ENCODE results near the gene GPI.
"Not testable (repeated sequence)": the region's sequence is repeated elsewhere in the genome, so short reads cannot be mapped to it uniquely, and the experiment has no call there.

The GPI gene

DNA sequence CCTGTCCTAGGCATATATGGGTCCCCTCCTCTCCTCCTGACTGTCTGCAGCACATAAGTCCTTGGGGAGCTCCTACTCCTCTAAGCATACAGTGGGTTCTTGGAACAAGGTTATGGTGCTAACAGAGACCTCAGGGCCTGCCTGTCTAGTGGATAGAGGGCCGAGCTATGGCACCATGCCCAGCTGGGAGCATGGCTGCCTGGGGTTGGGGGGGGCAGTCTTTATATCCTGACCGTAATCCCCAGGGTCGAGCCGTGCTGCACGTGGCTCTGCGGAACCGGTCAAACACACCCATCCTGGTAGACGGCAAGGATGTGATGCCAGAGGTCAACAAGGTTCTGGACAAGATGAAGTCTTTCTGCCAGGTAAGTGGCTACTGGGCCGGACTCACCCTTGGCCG is 3.3 kb downstream of the GPI start:
- no peak for DNase-seq (ENCODE audit: low read depth)

DNA sequence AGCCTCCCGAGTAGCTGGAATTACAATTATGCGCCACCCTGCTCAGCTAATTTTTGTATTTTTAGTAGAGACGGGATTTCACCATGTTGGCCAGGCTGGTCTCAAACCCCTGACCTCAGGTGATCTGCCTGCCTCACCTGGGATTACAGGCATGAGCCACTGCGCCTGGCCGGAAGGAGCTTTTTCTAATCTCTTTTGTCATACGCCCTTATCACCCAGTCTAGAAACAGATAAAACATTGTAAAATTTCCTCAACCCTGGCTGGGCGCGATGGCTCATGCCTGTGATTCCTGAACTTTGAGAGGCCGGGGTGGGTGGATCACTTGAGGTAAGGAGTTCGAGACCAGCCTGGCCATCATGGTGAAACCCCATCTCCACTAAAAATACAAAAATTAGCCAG is 4.2 kb downstream of the GPI start:
- DNase-seq (ENCODE audit: low read depth): not testable (repeated sequence)

DNA sequence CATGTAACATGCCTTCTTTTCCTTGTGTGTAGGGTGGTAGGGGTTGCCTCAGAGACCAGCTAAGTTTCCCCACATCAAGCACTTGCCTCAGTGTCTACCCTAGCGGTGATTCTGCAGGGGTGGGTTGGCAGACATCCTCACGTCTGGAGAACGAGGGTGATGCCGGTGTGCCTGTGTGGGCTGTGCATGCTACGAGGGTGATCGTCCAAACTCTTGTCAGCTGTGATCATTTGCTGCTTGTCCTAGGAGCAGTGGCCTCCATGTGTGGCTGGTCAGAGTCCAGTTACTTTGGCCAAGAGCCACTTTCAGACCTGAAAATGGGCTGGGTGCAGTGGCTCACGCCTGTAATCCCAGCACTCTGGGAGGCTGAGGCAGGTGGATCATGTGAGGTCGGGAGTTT is 5.1 kb downstream of the GPI start:
- DNase-seq (ENCODE audit: low read depth): no peak

DNA sequence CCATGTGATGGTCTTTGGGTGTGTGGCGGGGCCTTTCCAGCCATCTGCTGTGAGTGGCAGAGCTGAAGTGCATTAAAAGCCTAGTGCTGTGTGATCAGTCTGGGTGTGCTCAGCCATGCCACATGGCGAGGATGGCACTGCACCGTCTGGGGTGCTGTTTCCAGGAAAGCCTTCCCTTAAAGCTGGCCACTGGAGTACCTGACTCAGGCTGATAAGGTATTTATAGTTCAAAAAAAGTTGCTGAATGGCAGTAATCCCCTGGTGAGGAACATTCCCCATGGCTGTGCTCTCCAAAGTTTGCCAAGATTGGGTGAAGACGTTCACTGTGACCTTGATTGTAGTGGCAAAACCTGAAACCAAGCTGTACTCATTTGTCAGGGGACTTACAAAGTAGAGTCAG is 6.0 kb downstream of the GPI start:
- no peak for DNase-seq (ENCODE audit: low read depth)

DNA sequence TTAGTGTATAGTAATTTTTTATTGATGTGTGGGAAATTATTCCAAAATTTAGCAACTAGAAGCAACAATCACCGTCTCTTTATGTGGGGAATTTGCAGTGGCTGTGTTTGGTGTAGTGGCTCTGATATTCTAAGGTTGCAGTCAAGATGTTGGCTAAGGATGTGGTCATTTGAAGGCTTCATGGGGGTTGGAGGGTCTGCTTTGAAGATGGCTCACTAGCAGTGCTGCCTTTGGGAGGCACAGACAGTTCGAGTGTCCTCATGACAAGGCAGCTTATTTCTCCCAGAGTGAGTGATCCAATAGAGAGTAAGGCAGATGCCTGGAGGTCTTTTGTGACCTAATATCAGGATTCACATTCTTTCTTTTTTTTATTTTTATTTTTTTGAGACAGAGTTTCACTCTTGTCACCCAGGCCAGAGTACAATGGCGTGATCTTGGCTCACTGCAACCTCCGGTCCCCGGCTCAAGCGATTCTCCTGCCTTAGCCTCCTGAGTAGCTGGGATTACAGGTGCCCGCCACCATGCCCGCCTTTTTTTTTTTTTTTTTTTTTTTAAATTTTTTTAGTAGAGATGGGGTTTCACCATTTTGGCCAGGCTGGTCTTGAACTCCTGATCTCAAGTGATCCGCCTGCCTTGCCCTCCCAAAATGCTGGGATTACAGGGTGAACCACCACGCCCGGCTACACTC is 8.7 kb downstream of the GPI start:
- DNase-seq (ENCODE audit: low read depth): no peak

DNA sequence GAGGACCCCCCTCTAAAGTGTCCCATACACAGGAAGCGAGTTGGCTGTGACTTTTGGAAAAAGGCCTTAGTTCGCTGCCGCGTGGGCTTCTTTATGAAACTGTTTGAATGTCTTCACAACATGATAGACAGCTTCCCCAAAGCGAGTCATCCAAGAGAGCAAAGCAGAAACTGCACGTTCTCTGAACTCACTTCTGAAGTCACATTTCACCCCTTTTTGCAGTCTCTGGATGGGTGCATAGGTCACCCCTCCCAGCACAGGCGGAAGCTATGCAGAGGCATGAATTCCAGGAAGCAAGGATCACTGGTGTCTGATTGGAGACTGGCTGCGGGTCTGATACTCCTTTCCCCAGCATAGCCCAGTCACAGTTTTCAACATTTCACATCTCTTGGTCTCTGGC is 10.6 kb downstream of the GPI start:
- DNase-seq (ENCODE audit: low read depth): no peak

DNA sequence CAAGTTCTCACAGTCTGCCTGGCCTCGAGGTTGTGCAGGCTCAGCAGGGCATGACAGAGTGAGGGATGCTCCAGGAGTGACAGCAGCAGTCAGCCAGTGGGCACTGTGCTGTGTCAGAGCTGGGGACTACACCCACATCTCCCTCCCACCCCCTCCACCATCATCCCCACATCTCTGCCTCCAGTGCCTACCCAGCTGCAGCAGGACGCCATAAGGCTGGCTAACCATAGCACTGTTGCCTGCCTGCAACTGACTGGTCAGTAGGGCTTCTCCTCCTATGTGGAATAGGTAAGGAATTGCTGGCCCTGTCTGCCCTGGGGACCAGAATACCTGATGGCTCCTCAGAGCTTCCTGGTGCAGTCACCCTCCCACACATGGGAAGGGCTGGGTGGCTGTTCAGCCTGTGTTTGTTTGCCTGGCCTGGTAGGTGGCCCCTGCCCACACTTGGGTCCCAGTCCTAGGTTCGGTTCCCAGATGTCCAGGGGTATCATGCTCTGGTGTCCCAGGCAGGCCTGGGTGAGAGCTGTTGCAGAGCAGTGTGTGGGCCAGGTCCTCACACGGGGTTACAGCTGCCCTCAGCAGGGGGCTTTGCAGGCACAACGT is 15.7 kb downstream of the GPI start:
- no peak for DNase-seq (ENCODE audit: low read depth)

DNA sequence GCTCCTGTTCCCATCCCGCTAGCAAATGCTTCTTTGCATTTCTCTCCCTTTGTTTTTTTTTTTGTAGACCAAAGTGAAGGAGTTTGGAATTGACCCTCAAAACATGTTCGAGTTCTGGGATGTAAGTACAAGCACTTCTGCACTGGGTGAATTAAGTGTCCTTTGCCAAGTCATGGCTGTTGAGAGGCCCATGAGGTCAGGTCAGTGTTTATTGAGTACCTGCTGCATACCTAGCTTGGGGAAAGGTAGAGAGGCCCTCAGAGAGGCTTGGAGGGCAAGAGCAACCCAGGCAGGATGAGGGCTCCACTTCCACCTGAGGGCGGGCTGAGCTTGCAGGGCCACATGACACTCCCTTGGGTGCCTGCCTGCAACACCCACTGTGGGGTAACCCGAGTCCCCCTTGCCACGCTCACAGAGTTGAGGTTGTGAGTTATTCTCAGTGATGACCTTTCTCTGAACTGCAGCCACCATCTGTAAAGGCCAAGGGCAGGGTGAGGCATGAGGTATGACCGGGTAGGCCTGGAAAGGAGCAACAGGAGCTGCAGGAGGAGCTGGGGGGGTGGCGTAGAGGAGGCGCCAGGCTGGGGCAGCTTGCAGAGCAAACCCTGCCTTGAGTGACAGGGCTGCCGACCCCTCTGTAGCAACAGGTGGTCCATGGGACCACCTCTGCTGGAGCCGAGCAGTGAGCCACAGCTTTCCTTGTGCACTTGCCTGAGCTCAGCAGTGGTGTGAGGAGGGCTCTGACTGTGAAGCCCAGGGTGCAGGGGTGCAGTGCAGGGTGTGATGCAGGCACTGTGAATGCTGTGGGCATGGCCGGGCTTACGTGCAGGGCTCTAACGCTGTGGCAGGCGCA is 16.6 kb downstream of the GPI start:
- no peak for DNase-seq (ENCODE audit: low read depth)

DNA sequence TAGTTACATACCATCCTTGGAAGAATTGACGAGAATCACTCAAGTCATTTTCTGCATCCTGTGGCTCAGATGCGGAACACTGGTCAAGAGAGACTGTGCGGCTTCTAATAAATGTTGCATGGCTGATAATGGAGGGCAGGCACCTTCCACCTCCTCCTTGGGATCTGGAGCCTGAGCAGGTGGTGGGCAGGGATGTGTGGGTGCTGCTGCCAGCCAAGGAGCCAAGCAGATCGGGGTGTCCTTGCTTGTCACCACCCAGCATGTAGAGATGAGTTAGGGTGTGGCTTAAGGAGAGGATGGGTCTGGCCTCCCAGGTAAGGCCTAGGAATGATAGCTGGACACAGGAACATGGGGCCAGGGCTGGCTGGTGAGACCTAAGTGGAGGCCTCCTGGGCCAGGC is 17.5 kb downstream of the GPI start:
- DNase-seq (ENCODE audit: low read depth): no peak

DNA sequence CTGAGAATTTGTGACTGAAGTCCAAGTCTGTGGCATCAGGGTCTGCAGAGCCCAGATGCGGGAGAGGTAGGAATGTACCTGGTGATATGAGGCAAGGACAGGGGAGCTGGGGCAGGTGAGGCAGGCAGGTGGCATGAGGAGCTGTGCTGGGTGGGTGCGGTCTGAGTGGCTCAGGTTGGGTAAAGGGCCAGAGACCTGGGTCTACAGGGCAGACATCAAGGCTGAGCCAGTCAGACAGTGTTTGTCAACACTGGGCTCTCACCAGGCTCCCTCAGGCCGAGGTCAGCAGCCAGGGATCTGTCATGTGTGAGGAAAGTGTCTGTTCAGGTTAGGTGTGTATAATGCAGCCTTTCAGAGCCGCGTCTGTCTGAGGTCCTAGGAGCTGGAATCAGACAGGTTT is 18.6 kb downstream of the GPI start:
- DNase-seq (ENCODE audit: low read depth): no peak

DNA sequence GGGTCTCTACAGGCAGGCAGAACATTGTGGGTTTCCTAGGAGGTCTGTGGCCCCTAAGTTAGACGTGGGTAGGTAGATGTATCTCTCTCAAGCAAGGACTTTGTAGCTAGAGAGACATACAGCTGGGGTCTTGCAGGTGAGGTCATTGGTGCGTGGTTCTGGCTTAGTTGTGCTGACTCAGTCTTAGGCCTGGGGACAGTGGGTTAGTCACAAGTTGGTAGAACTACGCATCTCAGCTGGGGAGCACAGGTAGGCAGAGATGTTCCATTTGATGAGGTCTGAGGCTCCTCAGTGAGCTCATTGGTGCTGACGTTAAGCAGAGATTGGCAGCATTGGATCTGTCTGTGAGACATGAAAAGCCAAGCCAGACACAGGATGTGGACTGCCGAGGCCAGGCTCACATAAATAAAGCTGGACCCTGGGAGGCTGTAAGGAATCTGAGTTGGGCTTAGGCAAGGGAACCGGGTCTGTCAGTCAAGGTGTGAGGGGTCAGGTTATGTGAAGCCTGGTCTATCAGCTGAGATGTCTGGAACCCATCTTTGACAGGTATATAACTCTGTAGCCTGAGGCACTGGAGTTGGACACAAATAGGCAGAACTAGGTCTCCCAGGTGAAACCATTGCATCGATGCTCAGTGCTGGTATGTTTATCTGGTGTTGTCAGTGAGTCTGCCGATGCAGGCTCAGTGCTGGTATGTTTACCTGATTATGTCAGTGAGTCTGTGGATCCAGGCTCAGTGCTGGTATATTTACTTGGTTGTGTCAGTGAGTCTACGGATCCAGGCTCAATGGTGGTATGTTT is 21.8 kb downstream of the GPI start:
- DNase-seq (ENCODE audit: low read depth): no peak

DNA sequence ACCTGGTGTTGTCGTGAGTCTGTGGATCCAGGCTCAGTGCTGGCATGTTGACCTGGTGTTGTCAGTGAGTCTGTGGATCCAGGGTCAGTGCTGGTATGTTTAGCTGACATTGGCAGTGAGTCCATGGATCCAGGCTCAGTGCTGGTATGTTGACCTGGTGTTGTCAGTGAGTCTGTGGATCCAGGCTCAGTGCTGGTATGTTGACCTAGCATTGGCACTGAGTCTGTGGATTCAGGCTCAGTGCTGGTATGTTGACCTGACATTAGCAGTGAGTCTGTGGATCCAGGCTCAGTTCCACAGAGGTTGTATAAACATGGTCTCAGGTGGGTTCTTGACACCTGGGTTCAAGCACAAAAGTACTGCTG is 22.4 kb downstream of the GPI start:
- DNase-seq (ENCODE audit: low read depth): no peak

DNA sequence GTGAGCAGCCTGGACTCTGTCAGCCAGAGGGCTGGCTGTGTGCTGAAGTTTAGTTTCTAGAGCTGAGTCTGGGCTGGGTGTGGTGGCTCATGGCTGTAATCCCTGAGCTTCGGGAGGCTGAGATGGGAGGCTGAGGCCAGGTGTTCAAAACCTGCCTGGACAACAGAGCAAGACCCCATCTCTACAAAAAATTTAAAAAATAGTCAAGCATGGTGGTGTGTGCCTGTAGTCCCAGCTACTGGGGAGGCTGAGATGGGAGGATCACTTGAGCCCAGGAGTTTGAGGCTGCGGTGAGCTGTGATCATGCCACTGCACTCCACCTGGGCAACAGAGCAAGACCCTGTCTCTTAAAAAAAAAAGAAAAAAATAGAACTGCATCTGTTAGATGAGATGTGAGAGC is 23.7 kb downstream of the GPI start:
- DNase-seq (ENCODE audit: low read depth): not testable (repeated sequence)

DNA sequence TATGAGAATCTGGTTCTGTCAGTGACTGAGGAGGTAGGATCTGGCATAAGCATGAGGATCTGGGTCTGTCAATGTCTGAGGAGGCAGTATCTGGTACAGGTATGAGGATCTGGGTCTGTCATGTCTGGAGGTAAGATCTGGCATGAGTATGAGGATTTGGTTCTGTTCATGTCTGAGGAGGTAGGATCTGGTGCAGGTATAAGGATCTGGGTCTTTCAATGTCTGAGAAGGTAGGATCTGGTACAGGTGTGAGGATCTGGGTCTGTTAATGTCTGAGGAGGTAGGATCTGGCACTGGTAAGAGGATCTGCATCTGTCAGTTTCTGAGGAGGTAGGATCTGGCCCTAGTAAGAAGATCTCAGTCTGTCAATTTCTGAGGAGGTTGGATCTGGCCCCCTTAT is 26.8 kb downstream of the GPI start:
- DNase-seq (ENCODE audit: low read depth): no peak

DNA sequence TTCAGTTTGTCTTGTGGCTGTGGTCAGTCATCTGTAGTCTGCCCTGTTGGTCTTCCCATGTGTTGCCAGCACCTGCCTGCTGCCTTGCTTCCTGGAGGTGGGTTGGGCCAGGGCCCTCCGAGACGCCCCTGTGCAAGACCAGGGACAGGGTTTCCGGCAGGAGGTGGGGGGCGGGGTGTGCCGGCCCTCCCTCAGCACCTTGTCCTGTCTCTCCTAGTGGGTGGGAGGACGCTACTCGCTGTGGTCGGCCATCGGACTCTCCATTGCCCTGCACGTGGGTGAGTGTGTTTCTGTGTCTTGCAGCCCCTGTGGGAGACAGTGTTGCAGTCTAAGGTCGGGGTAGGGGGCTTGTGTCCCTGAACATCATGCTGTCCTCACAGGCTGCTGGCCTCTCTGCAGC is 28.0 kb downstream of the GPI start:
- no peak for DNase-seq (ENCODE audit: low read depth)

DNA sequence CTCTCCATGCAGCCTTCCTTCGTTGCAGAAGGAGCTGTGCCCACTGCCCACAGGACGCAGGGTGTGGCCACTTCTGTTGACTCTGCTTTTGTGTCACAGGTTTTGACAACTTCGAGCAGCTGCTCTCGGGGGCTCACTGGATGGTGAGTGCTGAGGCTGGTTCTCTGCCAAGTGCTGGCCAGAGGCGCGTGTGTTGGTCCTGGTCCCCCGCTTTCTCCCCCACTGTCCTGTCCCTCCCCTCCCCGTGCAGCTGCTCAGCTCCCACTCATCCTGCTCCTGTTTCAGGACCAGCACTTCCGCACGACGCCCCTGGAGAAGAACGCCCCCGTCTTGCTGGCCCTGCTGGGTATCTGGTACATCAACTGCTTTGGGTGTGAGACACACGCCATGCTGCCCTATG is 28.6 kb downstream of the GPI start:
- DNase-seq (ENCODE audit: low read depth): no peak

DNA sequence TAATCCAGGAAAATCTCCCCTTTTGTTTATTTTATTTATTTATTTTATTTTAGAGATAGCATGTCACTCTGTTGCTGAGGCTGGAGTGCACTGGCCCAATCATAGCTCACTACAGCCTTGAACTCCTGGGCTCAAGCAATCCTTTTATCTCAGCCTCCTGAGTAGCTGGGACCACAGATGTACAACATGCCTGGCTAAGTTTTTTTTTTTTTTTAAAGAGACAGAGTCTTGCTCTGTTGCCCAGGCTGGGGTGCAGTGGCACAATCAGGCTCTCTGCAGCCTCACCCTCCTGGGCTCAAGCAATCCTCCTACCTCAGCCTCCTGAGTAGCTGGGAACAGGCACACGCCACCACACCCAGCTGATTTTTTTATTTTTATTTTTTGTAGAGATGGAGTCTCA is 32.9 kb downstream of the GPI start:
- DNase-seq (ENCODE audit: low read depth): no peak

DNA sequence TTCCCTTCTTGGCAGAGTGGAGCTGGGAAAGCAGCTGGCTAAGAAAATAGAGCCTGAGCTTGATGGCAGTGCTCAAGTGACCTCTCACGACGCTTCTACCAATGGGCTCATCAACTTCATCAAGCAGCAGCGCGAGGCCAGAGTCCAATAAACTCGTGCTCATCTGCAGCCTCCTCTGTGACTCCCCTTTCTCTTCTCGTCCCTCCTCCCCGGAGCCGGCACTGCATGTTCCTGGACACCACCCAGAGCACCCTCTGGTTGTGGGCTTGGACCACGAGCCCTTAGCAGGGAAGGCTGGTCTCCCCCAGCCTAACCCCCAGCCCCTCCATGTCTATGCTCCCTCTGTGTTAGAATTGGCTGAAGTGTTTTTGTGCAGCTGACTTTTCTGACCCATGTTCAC is 34.9 kb downstream of the GPI start:
- no peak for DNase-seq (ENCODE audit: low read depth)

DNA sequence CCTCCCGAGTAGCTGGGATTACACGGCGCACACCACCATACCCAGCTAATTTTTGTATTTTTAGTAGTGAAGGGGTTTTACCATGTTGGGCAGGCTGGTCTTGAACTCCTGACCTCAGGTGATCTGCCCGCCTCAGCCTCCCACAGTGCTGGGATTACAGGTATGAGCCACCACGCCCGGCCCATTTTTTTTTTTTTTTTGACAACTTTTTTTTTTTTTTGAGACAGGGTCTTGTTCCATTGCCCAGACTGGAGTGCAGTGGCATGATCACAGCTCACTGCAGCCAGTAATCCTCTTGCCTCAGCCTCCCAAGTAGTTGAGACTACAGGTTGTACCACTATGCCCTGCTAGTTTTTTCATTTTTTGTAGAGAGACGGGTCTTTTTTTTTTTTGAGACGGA is 35.8 kb downstream of the GPI start:
- not testable (repeated sequence) for DNase-seq (ENCODE audit: low read depth)

DNA sequence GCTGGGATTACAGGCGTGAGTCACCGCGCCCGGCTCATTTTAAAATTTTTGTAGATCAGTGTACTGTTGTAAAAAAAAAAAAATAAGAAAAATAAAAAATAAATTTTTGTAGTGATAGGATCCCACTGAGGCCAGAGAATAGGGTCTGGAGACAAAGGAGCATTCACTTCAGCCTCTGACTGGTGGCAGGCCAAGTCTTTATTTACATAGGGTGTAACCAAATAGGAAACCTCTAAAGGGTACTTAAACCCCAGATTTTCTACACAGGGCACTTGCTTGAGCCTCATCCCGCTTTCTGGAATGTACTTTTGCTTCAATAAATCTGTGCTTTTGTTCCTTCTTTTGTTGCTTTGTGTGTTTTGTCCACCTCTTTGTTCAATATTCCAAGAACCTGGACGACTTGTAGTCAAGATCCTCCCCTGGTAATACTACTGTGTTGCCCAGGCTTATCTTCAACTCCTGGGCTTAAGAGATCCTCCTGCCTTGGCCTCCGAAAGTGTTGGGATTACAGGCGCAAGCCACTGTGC is 37.1 kb downstream of the GPI start:
- DNase-seq (ENCODE audit: low read depth): no peak

DNA sequence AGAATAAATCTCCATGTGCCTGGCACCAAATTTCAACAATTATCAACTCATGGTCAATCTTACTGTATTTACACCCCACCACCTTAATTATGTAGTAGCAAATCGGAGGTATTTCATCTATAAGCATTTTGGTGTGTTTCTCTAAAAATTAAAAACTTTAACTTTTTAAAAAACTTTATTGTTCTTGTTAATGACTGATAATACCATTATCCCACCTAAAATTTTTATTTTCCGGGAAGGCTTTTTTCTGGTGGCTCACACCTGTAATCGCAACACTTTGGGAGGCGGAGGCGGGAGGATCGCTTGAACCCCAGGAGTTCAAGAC is 38.8 kb downstream of the GPI start:
- no peak for DNase-seq (ENCODE audit: low read depth)

DNA sequence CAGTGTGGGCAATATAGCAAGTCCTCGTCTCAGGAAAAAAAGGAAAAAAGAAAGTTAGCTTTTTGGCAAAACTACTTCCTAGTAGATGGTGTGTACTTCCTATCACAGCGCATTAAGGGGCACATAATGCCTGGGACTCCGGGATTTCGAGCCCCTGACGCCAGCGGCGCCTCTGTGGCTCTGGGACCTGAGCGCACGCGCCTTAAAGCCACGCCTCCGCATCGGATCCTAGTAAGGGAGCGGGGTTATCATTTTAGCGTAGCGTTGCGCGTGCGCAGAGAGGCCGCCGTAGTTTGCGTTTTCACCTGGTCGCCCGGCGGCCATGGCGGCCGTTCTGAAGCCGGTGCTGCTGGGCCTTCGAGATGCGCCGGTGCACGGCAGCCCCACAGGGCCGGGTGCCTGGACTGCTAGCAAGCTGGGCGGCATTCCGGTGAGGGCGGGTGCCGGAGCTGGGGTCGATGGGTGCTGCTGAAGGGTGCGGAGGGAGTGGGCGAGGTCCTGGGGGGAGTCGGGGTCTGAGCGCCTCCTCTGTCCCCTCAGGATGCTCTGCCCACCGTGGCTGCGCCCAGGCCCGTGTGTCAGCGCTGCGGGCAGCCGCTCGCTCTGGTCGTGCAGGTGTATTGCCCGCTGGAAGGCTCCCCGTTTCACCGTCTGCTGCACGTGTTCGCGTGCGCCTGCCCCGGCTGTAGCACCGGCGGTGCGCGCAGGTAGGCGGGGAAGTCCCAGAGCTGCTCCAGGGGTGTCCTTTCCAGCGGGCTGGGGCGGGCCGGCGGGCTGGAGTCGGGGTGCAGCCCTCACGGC is 39.3 kb downstream of the GPI start, which contains the start of gene PDCD2L:
PDCD2L (plus strand) TSS at position 291 of the 801 bp plus-strand sequence; CDS start at position 323, 32 bp downstream.
- DNase-seq (ENCODE audit: low read depth): peak; percentile 84

Data from activated T-helper 1 cell treated with Interleukin-2 at 50 U/mL for 16 hours (primary cell).